ENCODE measurements around the gene ZNF784. TPM values are rescaled to one million over a fixed set of nuclear protein-coding genes. Genes with fewer than 3 reads are reported as not detected.

Gene ZNF784
- total and polyA plus RNA-seq, 2 of the 13 experiments (the other 11 are each of a cell fraction or from before 2014, with no cell fraction given), result 4.1 to 4.2 TPM

DNA sequence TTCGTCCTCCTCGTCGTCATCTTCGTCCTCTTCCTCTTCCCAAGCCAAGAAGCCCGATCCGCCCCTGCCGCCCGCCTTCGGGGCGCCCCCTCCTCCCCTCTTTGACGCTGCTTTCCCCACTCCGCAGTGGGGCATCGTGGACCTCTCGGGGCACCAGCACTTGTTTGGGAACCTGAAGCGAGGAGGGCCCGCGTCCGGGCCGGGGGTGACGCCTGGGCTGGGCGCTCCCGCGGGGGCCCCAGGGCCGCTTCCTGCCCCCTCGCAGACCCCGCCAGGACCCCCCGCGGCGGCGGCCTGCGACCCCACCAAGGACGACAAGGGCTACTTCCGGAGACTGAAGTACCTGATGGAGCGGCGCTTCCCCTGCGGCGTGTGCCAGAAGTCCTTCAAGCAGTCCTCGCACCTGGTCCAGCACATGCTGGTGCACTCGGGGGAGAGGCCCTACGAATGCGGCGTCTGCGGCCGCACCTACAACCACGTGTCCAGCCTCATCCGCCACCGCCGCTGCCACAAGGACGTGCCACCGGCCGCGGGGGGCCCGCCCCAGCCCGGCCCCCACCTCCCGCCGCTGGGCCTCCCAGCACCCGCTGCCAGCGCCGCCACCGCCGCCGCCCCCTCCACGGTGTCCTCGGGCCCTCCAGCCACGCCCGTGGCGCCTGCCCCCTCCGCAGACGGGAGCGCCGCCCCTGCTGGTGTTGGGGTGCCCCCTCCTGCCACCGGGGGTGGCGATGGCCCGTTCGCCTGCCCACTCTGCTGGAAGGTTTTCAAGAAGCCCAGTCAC lies 10.2 kb downstream of the ZNF784 start:
- H3K4me3 ChIP-seq (replicated peaks in 1 of 3; ENCODE audit: insufficient read depth in 1 of 3, low read depth in 2 of 3, low read length in 3 of 3), result no peak overlapping the region
- H3K9ac ChIP-seq (ENCODE audit: insufficient read depth, low read depth, low read length), result no peak overlapping the region
- no peak overlapping the region for H2AFZ ChIP-seq (ENCODE audit: low read length)
- TF ChIP-seq TBX3 (IDR thresholded peaks at IDR 0.05; ENCODE audit: borderline replicate concordance), result no peak
- TF ChIP-seq, protein P1, sequence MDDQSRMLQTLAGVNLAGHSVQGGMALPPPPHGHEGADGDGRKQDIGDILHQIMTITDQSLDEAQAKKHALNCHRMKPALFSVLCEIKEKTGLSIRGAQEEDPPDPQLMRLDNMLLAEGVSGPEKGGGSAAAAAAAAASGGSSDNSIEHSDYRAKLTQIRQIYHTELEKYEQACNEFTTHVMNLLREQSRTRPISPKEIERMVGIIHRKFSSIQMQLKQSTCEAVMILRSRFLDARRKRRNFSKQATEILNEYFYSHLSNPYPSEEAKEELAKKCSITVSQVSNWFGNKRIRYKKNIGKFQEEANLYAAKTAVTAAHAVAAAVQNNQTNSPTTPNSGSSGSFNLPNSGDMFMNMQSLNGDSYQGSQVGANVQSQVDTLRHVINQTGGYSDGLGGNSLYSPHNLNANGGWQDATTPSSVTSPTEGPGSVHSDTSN (CRISPR knock-in tag; IDR thresholded peaks at IDR 0.05; ENCODE audit: borderline replicate concordance), result no peak
- TF ChIP-seq RFX1 (IDR thresholded peaks at IDR 0.05), result no peak
- no peak for TF ChIP-seq KDM2A (CRISPR knock-in tag; IDR thresholded peaks at IDR 0.05; ENCODE audit: borderline replicate concordance, low read depth)
- TF ChIP-seq, protein P2, sequence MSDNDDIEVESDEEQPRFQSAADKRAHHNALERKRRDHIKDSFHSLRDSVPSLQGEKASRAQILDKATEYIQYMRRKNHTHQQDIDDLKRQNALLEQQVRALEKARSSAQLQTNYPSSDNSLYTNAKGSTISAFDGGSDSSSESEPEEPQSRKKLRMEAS (IDR thresholded peaks at IDR 0.05), result no peak
- H3K9me3 ChIP-seq (ENCODE audit: low read length), result no peaks in the 10 kb centered on the region
- no peak for DNase-seq (ENCODE audit: low spot score)
- BruUV-seq (replicated peaks), result no TSS peak
- POLR2A ChIA-PET, result no interaction called here
- FAIRE-seq, result no peak
- H3K27ac ChIP-seq (ENCODE audit: extremely low read length, insufficient read depth, low read length), result no peak overlapping the region
- CTCF ChIA-PET (ENCODE audit: low intra/inter-chr PET ratio, low total read pairs), result no interaction called here
- no peaks in the 10 kb centered on the region for H3K27me3 ChIP-seq (ENCODE audit: control insufficient read depth in 1 of 2, insufficient read depth in 2 of 2, low read length in 2 of 2)
- intact Hi-C loops (cut with micrococcal nuclease; ENCODE audit: unreplicated experiment) (no loop called here), in situ Hi-C loops (cut with HindIII; ENCODE audit: extremely low pct_ligation_motif_present, low pct_unique_long_range_greater_than_20kb) (no loop called here)
- no peaks in the 10 kb centered on the region for H4K20me1 ChIP-seq (ENCODE audit: insufficient read depth, low read length)
- H3K4me1 ChIP-seq (ENCODE audit: insufficient read depth, low read length), result peaks cover 8% of the 10 kb centered on the region
- H3K36me3 ChIP-seq (replicated peaks in 1 of 2; ENCODE audit: control insufficient read depth in 1 of 2, insufficient read depth in 2 of 2, low read length in 2 of 2), result peaks cover 2 to 4% of the 10 kb centered on the region in 2 experiments; a peak in 1 of 5 replicates
- 98% methylated on average over 64 of the region's 75 CpGs for WGBS (ENCODE audit: low lambda C conversion rate)
- no peak overlapping the region for H3K4me2 ChIP-seq (ENCODE audit: low read depth, low read length)
- no peaks in the 10 kb centered on the region for H3K79me2 ChIP-seq (ENCODE audit: insufficient read depth, low read length)
- no peak for ATAC-seq

DNA sequence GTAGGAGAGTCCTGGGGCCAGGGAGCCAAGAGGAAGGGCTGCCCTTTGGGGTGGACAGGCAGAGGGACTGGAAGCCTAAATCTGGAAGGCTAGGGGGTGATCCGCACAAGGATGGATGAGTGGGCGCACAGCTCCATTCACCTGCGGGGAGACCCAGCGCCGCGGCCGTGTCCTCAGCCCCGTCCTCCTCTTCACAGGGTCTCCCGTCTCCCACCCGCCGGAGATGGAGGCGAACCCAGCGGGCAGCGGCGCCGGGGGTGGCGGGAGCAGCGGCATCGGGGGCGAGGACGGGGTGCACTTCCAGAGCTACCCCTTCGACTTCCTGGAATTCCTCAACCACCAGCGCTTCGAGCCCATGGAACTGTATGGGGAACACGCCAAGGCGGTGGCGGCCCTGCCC lies 11.0 kb downstream of the ZNF784 start:
- H3K4me2 ChIP-seq (ENCODE audit: low read depth, low read length), result no peak overlapping the region
- POLR2A ChIA-PET, result no interaction called here
- H3K79me2 ChIP-seq (ENCODE audit: insufficient read depth, low read length), result no peaks in the 10 kb centered on the region
- peaks cover 2 to 4% of the 10 kb centered on the region in 2 experiments; a peak in 1 of 5 replicates for H3K36me3 ChIP-seq (replicated peaks in 1 of 2; ENCODE audit: control insufficient read depth in 1 of 2, insufficient read depth in 2 of 2, low read length in 2 of 2)
- no peaks in the 10 kb centered on the region for H3K9me3 ChIP-seq (ENCODE audit: low read length)
- no peak overlapping the region for H2AFZ ChIP-seq (ENCODE audit: low read length)
- no peak overlapping the region for H3K27ac ChIP-seq (ENCODE audit: extremely low read length, insufficient read depth, low read length)
- no peak overlapping the region for H3K4me3 ChIP-seq (replicated peaks in 1 of 3; ENCODE audit: insufficient read depth in 1 of 3, low read depth in 2 of 3, low read length in 3 of 3)
- in situ Hi-C loops (cut with HindIII; ENCODE audit: extremely low pct_ligation_motif_present, low pct_unique_long_range_greater_than_20kb), result no loop called here
- no peaks in the 10 kb centered on the region for H3K27me3 ChIP-seq (ENCODE audit: control insufficient read depth in 1 of 2, insufficient read depth in 2 of 2, low read length in 2 of 2)
- over 99% methylated on average over 20 of the region's 27 CpGs for WGBS (ENCODE audit: low lambda C conversion rate)
- intact Hi-C loops (cut with micrococcal nuclease; ENCODE audit: unreplicated experiment), result no loop called here
- no peak for TF ChIP-seq MED1 (CRISPR knock-in tag; IDR thresholded peaks at IDR 0.05)
- TF ChIP-seq, protein P3, sequence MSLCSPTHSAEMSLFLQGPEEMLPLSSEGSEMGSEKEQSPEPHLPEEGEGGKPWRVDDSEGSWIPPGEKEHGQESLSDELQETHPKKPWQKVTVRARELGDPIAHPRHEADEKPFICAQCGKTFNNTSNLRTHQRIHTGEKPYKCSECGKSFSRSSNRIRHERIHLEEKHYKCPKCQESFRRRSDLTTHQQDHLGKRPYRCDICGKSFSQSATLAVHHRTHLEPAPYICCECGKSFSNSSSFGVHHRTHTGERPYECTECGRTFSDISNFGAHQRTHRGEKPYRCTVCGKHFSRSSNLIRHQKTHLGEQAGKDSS (CRISPR knock-in tag; IDR thresholded peaks at IDR 0.05; ENCODE audit: borderline replicate concordance, low read depth), result no peak
- TF ChIP-seq, protein P4, sequence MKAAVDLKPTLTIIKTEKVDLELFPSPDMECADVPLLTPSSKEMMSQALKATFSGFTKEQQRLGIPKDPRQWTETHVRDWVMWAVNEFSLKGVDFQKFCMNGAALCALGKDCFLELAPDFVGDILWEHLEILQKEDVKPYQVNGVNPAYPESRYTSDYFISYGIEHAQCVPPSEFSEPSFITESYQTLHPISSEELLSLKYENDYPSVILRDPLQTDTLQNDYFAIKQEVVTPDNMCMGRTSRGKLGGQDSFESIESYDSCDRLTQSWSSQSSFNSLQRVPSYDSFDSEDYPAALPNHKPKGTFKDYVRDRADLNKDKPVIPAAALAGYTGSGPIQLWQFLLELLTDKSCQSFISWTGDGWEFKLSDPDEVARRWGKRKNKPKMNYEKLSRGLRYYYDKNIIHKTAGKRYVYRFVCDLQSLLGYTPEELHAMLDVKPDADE (CRISPR knock-in tag; IDR thresholded peaks at IDR 0.05), result no peak
- TF ChIP-seq PHF21A (CRISPR knock-in tag; IDR thresholded peaks at IDR 0.05), result no peak
- H4K20me1 ChIP-seq (ENCODE audit: insufficient read depth, low read length), result no peaks in the 10 kb centered on the region
- no peak overlapping the region for H3K9ac ChIP-seq (ENCODE audit: insufficient read depth, low read depth, low read length)
- BruUV-seq (replicated peaks), result no TSS peak
- CTCF ChIA-PET (ENCODE audit: low intra/inter-chr PET ratio, low total read pairs), result no interaction called here
- ATAC-seq (no peak), DNase-seq (ENCODE audit: low spot score) (no peak), FAIRE-seq (no peak)
- peaks cover 5% of the 10 kb centered on the region for H3K4me1 ChIP-seq (ENCODE audit: insufficient read depth, low read length)

All from HepG2 (cell line).